HG02970 (cell line): ENCODE measurements around the gene PARD3.

Source experiments
- ATAC-seq: cut with Tn5 transposase; IDR thresholded peaks from one replicate; pipeline ENCODE4 v1.9.1; 2021; ENCODE audit warnings: mild to moderate bottlenecking, moderate library complexity, moderate number of reproducible peaks; ENCODE audit not compliant: unreplicated experiment, low FRiP score

The PARD3 gene

GRCh38 chr10:34139559-34139958, 675.5 kb downstream of the PARD3 start:
- no peak for ATAC-seq

GRCh38 chr10:34137955-34138354, 677.1 kb downstream of the PARD3 start:
- ATAC-seq = no peak

GRCh38 chr10:34137201-34137600, 677.9 kb downstream of the PARD3 start:
- no peak for ATAC-seq

GRCh38 chr10:34135515-34135914, 679.6 kb downstream of the PARD3 start:
- no peak for ATAC-seq

- no peak for ATAC-seq
Observed at GRCh38 chr10:34134602-34135001, 680.5 kb downstream of the PARD3 start.

GRCh38 chr10:34133406-34133805, 681.7 kb downstream of the PARD3 start:
- no peak for ATAC-seq

- ATAC-seq = no peak
Observed at GRCh38 chr10:34131152-34131551, 683.9 kb downstream of the PARD3 start.

- ATAC-seq = no peak
Observed at GRCh38 chr10:34127676-34128075, 687.4 kb downstream of the PARD3 start.

GRCh38 chr10:34126371-34127151, 688.5 kb downstream of the PARD3 start:
- ATAC-seq = no peak

- ATAC-seq = no peak
Observed at GRCh38 chr10:34125702-34126101, 689.4 kb downstream of the PARD3 start.

- ATAC-seq = no peak
Observed at GRCh38 chr10:34124522-34125035, 690.5 kb downstream of the PARD3 start.

- no peak for ATAC-seq
Observed at GRCh38 chr10:34121781-34122622, 693.1 kb downstream of the PARD3 start.

GRCh38 chr10:34121125-34121753, 693.9 kb downstream of the PARD3 start:
- no peak for ATAC-seq

- no peak for ATAC-seq
Observed at GRCh38 chr10:34119456-34119855, 695.6 kb downstream of the PARD3 start.

GRCh38 chr10:34116681-34117271, 698.3 kb downstream of the PARD3 start:
- no peak for ATAC-seq

- ATAC-seq = no peak
Observed at GRCh38 chr10:34116220-34116641, 698.9 kb downstream of the PARD3 start.

GRCh38 chr10:34114914-34115313, 700.2 kb downstream of the PARD3 start:
- no peak for ATAC-seq

GRCh38 chr10:34113504-34114225, 701.4 kb downstream of the PARD3 start:
- ATAC-seq = no peak

GRCh38 chr10:34112171-34112782, 702.8 kb downstream of the PARD3 start:
- no peak for ATAC-seq
